K562 (cell line): ENCODE results near the gene SLC7A8. TPM values are rescaled to one million over a fixed set of nuclear protein-coding genes. Genes with fewer than 3 reads are reported as not detected.

Experiments
- ATAC-seq: fragments of 200-7000 bp; cut with Tn5 transposase; 3 replicates; pipeline ENCODE4 v1.9.1; 2020; ENCODE audit warnings: moderate library complexity
- BruUV-seq: library from RNA; stranded (reverse); fragments of 400-500 nt; replicated peaks from 2 replicates; lab custom pipeline; 2021; lab: Mats Ljungman, UMichigan
- CTCF ChIA-PET: fragments of 300-600 bp; formaldehyde crosslinking; extraction: SDS; loops from one replicate; lab custom pipeline; 2021; ENCODE audit warnings: low intra/inter-chr PET ratio; lab: Yijun Ruan, JAX
- POLR2A ChIA-PET: fragments of 300-600, 350-650 bp; sonication (Branson Sonifier 250); formaldehyde crosslinking; extraction: SDS; loops from one replicate; lab custom pipeline; 2021; ENCODE audit warnings: antibody characterized with exemption, inconsistent platforms; lab: Yijun Ruan, JAX
- DNase-seq, 4 experiments: peaks; one replicate each; pipeline versions ENCODE4 v3.0.0 to v3.0.0-alpha.2; 2011 to 2018; ENCODE audit warnings: low spot score in 3 of 4, mixed read lengths in 3 of 4; ENCODE audit errors: extremely low read depth in 1 of 4
- FAIRE-seq: peaks from 2 replicates; lab custom pipeline; 2011; peaks lifted over from hg19 to GRCh38; lab: Jason Lieb, UNC
- H2AFZ ChIP-seq: 2 replicates; pipeline ENCODE4 v1.6.0; 2011; ENCODE audit warnings: low read depth, low read length, control low read depth, inconsistent platforms
- H3K27ac ChIP-seq: fragments of 200-600 bp; 3 replicates; pipeline ENCODE4 v1.8.0; 2011; ENCODE audit warnings: low read depth, mild to moderate bottlenecking, control low read depth, inconsistent platforms, low read length, moderate library complexity, mixed read lengths; ENCODE audit errors: extremely low read depth
- H3K27me3 ChIP-seq, 2 experiments: fragments of 300-600 bp in 1 of 2; 2 replicates in 1 of 2; 3 replicates in 1 of 2; pipeline versions ENCODE4 v1.6.0 to v1.8.0; 2011; ENCODE audit warnings: inconsistent platforms in 2 of 2, low read length in 2 of 2, mild to moderate bottlenecking in 1 of 2, mixed read lengths in 1 of 2, moderate library complexity in 1 of 2; ENCODE audit not compliant: control insufficient read depth in 2 of 2, insufficient read depth in 2 of 2
- H3K36me3 ChIP-seq: fragments of 300-600 bp; 3 replicates; pipeline ENCODE4 v1.8.0; 2011; ENCODE audit warnings: mild to moderate bottlenecking, low read length, inconsistent platforms; ENCODE audit not compliant: control insufficient read depth, insufficient read depth
- H3K4me1 ChIP-seq, 2 experiments: fragments of 200-600 bp in 1 of 2; replicated peaks in 1 of 2; 2 replicates in 1 of 2; 3 replicates in 1 of 2; pipeline versions ENCODE4 v1.5.1 to v1.8.0; 2011; ENCODE audit warnings: inconsistent platforms in 2 of 2, low read length in 2 of 2, mild to moderate bottlenecking in 1 of 2, mixed read lengths in 1 of 2, moderate library complexity in 1 of 2; ENCODE audit not compliant: control insufficient read depth in 2 of 2, insufficient read depth in 2 of 2
- H3K4me2 ChIP-seq: 2 replicates; pipeline ENCODE4 v1.6.1; 2011; ENCODE audit warnings: low read length, control low read depth, inconsistent platforms, mixed read lengths; ENCODE audit not compliant: insufficient read depth
- H3K4me3 ChIP-seq: fragments of 200-600 bp; sonication (generic), shearing (Covaris generic); 2 replicates; pipeline ENCODE4 v1.5.1; 2016; ENCODE audit warnings: control low read depth, inconsistent platforms
- H3K79me2 ChIP-seq: fragments of 200-600 bp; 3 replicates; pipeline ENCODE4 v1.8.0; 2011; ENCODE audit warnings: low read length, inconsistent platforms; ENCODE audit not compliant: control insufficient read depth, insufficient read depth
- H3K9ac ChIP-seq, 2 experiments: 2 replicates each; pipeline versions ENCODE4 v1.6.0 to v1.6.1; 2011; ENCODE audit warnings: low read depth in 2 of 2, low read length in 2 of 2, control low read depth in 1 of 2, inconsistent platforms in 1 of 2, mild to moderate bottlenecking in 1 of 2, mixed read lengths in 1 of 2; ENCODE audit not compliant: insufficient read depth in 1 of 2
- H3K9me1 ChIP-seq: one replicate; pipeline ENCODE4 v1.6.0; 2011; ENCODE audit warnings: inconsistent platforms, mild to moderate bottlenecking, low read length, moderate library complexity; ENCODE audit not compliant: control insufficient read depth, insufficient read depth
- H3K9me3 ChIP-seq: replicated peaks from 2 replicates; pipeline ENCODE4 v1.5.1; 2011; ENCODE audit warnings: low read depth, low read length, inconsistent platforms; ENCODE audit not compliant: control insufficient read depth, insufficient read depth
- H4K20me1 ChIP-seq: replicated peaks from 2 replicates; pipeline ENCODE4 v1.6.1; 2011; ENCODE audit warnings: low read length, inconsistent platforms, mixed read lengths; ENCODE audit not compliant: control insufficient read depth, insufficient read depth
- ESRRB ChIP-seq: fragments of 250-450 bp; sonication (Bioruptor Pico); IDR thresholded peaks from 2 replicates; pipeline ENCODE4 v1.5.0; 2020; ENCODE audit warnings: mild to moderate bottlenecking, moderate library complexity, borderline replicate concordance
- GTF2E2 ChIP-seq: fragments of 200-800 bp; sonication (Bioruptor generic); IDR thresholded peaks from 2 replicates; pipeline ENCODE4 v1.6.1; 2016; ENCODE audit warnings: missing genetic modification characterization, missing compliant biosample characterization
- KAT7 ChIP-seq: sonication (generic); formaldehyde crosslinking; IDR thresholded peaks from 2 replicates; pipeline ENCODE4 v1.8.0; 2022; ENCODE audit warnings: missing genetic modification reagents, mild to moderate bottlenecking, borderline replicate concordance
- KLF10 ChIP-seq: fragments of 250-450 bp; sonication (Bioruptor Pico); IDR thresholded peaks from 2 replicates; pipeline ENCODE4 v1.6.1; 2021; ENCODE audit warnings: matching md5 sums
- MYNN ChIP-seq, 2 experiments: sonication (generic); formaldehyde crosslinking in 1 of 2; IDR thresholded peaks; 2 replicates each; pipeline versions ENCODE4 v1.5.0 to v1.6.1; 2016 to 2020; ENCODE audit warnings: antibody characterized with exemption in 1 of 2, missing genetic modification reagents in 1 of 2
- NELFE ChIP-seq: IDR thresholded peaks from 2 replicates; pipeline ENCODE4 v1.6.1; 2011; ENCODE audit warnings: mild to moderate bottlenecking; ENCODE audit not compliant: insufficient read depth, insufficient read length
- PYGO2 ChIP-seq: fragments of 450-650 bp; IDR thresholded peaks from 2 replicates; pipeline ENCODE4 v1.6.1; 2016; ENCODE audit warnings: mild to moderate bottlenecking, missing genetic modification characterization, moderate library complexity, missing compliant biosample characterization
- RHOXF2B ChIP-seq: fragments of 250-450 bp; sonication (Bioruptor Pico); conservative IDR thresholded peaks from 2 replicates; pipeline ENCODE4 v1.5.1; 2021
- SMAD2 ChIP-seq: fragments of 150-350 bp; IDR thresholded peaks from 2 replicates; pipeline ENCODE4 v1.6.1; 2014; ENCODE audit warnings: low read depth, mild to moderate bottlenecking, low read length
- XRCC3 ChIP-seq: fragments of 450-650 bp; IDR thresholded peaks from 2 replicates; pipeline ENCODE4 v1.6.1; 2017; ENCODE audit warnings: mild to moderate bottlenecking, moderate library complexity
- ZC3H4 ChIP-seq: sonication (generic); formaldehyde crosslinking; IDR thresholded peaks from 2 replicates; pipeline ENCODE4 v1.9.0; 2021; ENCODE audit warnings: missing genetic modification reagents, borderline replicate concordance
- ZNF197 ChIP-seq: fragments of 200-800 bp; sonication (Bioruptor generic); IDR thresholded peaks from 2 replicates; pipeline ENCODE4 v1.6.1; 2016; ENCODE audit warnings: low read depth, missing genetic modification characterization, missing compliant biosample characterization
- ZNF695 ChIP-seq: fragments of 450-650 bp; formaldehyde crosslinking; IDR thresholded peaks from 2 replicates; pipeline ENCODE4 v1.4.0; 2020; ENCODE audit warnings: mild to moderate bottlenecking, moderate library complexity
- WGBS: fragments of 100-300 bp; shearing (Covaris generic); methylation state at CpG from one replicate; pipeline ENCODE4 v1.1.6; 2016; ENCODE audit warnings: low coverage, mixed read lengths; ENCODE audit not compliant: insufficient coverage; ENCODE audit errors: missing lambda C conversion rate; 5-methylcytosine and 5-hydroxymethylcytosine counted together
- in situ Hi-C: fragments of 300-500 bp; cut with MboI; formaldehyde crosslinking; loops from 4 replicates; pipeline ENCODE4 v1.15.0; 2018; ENCODE audit warnings: inconsistent platforms, mixed read lengths
- intact Hi-C: fragments of 100-400 bp; cut with micrococcal nuclease; formaldehyde crosslinking; loops from 2 replicates; pipeline ENCODE4 v1.14.2; 2022
- polyA plus RNA-seq, 8 experiments: library from polyadenylated mRNA; depleted of rRNA in 4 of 8; stranded (reverse) in 5 of 8; unstranded in 3 of 8; fragments of >200 nt; fragmentation: Nextera tagmentation in 2 of 8; fragmentation: Illumina TruSeq in 1 of 8; extraction: Ambion mirVana in 2 of 8; extraction: Trizol in 1 of 8; gene quantifications; 2 replicates each; pipeline versions ENCODE4 v1.2.1 to v1.2.3, GENCODE V29; 2011 to 2014; ENCODE audit warnings: inconsistent platforms in 1 of 8, missing spikeins in 1 of 8
- total RNA-seq, 7 experiments: library from RNA; depleted of rRNA in 6 of 7; stranded (reverse); fragments of >200 nt in 6 of 7; fragmentation: Illumina TruSeq in 2 of 7; extraction: Trizol in 2 of 7; gene quantifications; 2 replicates each; pipeline versions ENCODE4 v1.2.1 to v1.2.3, GENCODE V29; 2011 to 2021; ENCODE audit warnings: low replicate concordance in 1 of 7
- TF ChIP-seq, protein P1 (sequence below): sonication (generic); formaldehyde crosslinking; IDR thresholded peaks from 2 replicates; pipeline ENCODE4 v1.8.0; 2022; ENCODE audit warnings: missing genetic modification reagents, mild to moderate bottlenecking, moderate library complexity, borderline replicate concordance

The SLC7A8 gene
- total and polyA plus RNA-seq, 9 of the 15 experiments (the other 6 are each of a cell fraction or from before 2014, with no cell fraction given), result 2.0 to 33.0 (median 6.0) TPM

DNA sequence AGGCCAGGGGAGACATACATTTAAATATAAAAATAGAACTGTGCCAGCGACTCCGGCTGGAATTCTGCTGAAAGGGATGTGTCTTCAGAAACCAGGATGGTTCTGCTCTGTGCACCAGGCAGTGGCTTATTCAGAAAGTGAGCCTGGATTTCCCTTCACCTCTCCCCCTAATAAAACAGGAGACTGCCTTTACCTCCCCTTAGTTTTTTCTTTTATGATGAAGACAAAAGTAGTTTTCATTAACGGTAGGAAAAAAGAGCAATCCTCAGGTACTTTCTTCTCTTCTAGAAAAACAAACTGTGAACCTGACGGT, 346 bp downstream of the SLC7A8 start:
- intact Hi-C loops, result no loop called here
- 68% methylated on average over 4 of the region's 4 CpGs for WGBS
- Histone ChIP-seq H3K9me1 (no peaks in the 10 kb centered on the region), H2AFZ (peak overlapping the region; percentile 58), H3K9ac (no peak overlapping the region; a peak in 1 of 4 replicates), H4K20me1 (no peaks in the 10 kb centered on the region), H3K27ac (no peak overlapping the region), H3K36me3 (no peaks in the 10 kb centered on the region), H3K4me1 (peaks cover 17 to 21% of the 10 kb centered on the region in 2 experiments; a peak in 4 of 5 replicates), H3K79me2 (no peaks in the 10 kb centered on the region), H3K4me2 (0 out of 2 replicates have a peak overlapping the region, but pooled peaks have one; percentile 6), H3K27me3 (no peaks in the 10 kb centered on the region), H3K9me3 (no peaks in the 10 kb centered on the region), H3K4me3 (no peak overlapping the region)
- TF ChIP-seq RHOXF2B (CRISPR knock-in tag), result no peak
- TF ChIP-seq KLF10 (CRISPR knock-in tag), result no peak
- TF ChIP-seq PYGO2 (tag), result no peak
- FAIRE-seq (no peak), DNase-seq (no peak), ATAC-seq (no peak)
- no TSS peak for BruUV-seq
- POLR2A ChIA-PET, result interaction anchor here (1.3 kb wide), 2 partner anchors 22 to 60 kb away, joined by 4 read pairs; no protein-coding TSS in a partner anchor
- in situ Hi-C loops, result no loop called here
- CTCF ChIA-PET, result interaction anchor here (7.8 kb wide), 1 partner anchor 61 kb away, joined by 310 read pairs; the partner anchor contains the start of gene CEBPE

DNA sequence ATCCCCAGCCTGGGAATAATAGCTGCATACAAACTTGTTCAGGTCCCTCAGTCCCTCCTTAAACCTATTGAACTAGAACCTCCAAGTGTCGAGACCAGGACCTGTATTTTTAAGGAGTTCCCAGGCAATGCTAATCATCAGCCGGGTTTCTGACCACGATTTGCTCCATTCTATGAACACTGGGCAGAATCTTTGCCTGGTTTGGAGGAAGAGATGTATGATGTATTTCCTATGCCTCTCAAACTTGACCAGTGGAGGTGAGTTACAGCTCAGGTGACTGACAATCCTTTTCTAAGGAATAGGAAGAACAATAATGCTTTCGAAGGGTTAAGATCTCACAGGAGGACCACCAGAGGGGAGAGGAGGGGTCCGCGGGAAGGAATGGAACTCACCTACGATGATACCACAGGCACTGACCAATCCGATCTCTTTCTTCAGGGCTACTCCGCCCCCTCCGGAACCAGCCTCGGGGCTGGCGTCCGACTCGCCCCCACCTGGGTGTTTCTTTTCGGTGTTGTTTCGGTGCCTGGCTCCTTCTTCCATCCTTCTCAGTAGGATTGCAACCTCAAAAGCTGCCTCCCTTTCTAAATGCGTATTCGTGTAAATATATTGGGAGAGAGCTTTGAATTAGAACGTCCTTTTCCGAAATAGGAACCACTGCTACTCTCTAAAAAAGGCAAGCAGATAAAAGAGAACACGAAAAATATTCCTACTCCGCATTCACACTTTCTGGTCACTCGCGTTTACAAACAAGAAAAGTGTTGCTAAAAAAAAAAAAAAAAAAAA, 895 bp downstream of the SLC7A8 start:
- no peaks in the 10 kb centered on the region for H3K36me3 ChIP-seq
- in situ Hi-C loops (no loop called here), intact Hi-C loops (no loop called here)
- no peak overlapping the region for H3K4me3 ChIP-seq
- no peak for FAIRE-seq
- WGBS, result 46% methylated on average over 23 of the region's 24 CpGs
- ChIA-PET CTCF (interaction anchor here (7.8 kb wide), 1 partner anchor 60 kb away, joined by 310 read pairs; the partner anchor contains the start of gene CEBPE), POLR2A (interaction anchor here (0.7 to 1.3 kb wide), 3 partner anchors 22 to 93 kb away, joined by 3 to 4 read pairs (median 3); no protein-coding TSS in a partner anchor)
- no peaks in the 10 kb centered on the region for H3K27me3 ChIP-seq
- no peaks in the 10 kb centered on the region for H3K79me2 ChIP-seq
- peak overlapping the region; percentile 30 for H2AFZ ChIP-seq
- BruUV-seq, result no TSS peak
- no peaks in the 10 kb centered on the region for H3K9me3 ChIP-seq
- peaks cover 17 to 21% of the 10 kb centered on the region in 2 experiments; a peak in 4 of 5 replicates for H3K4me1 ChIP-seq
- H3K9me1 ChIP-seq, result no peaks in the 10 kb centered on the region
- DNase-seq, result peak in 1 of 4 experiments; percentile 35
- H3K27ac ChIP-seq, result no peak overlapping the region
- peak overlapping the region; percentile 30 for H3K4me2 ChIP-seq
- no peaks in the 10 kb centered on the region for H4K20me1 ChIP-seq
- peak; percentile 38 for ATAC-seq
- H3K9ac ChIP-seq, result no peak overlapping the region
- no peak for TF ChIP-seq NELFE
- TF ChIP-seq SMAD2, result no peak
- no peak for TF ChIP-seq GTF2E2
- no peak for TF ChIP-seq XRCC3
- no peak for TF ChIP-seq ZNF695 (CRISPR knock-in tag)
- TF ChIP-seq ZC3H4 (CRISPR knock-in tag), result no peak
- TF ChIP-seq, protein P1, sequence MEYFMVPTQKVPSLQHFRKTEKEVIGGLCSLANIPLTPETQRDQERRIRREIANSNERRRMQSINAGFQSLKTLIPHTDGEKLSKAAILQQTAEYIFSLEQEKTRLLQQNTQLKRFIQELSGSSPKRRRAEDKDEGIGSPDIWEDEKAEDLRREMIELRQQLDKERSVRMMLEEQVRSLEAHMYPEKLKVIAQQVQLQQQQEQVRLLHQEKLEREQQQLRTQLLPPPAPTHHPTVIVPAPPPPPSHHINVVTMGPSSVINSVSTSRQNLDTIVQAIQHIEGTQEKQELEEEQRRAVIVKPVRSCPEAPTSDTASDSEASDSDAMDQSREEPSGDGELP (CRISPR knock-in tag), result no peak
- no peak for TF ChIP-seq ESRRB
- no peak for TF ChIP-seq ZNF197 (CRISPR knock-in tag)
- no peak for TF ChIP-seq KAT7 (CRISPR knock-in tag)
- TF ChIP-seq MYNN (IDR thresholded peaks at IDR 0.05), result no peak
- no peak for TF ChIP-seq MYNN (CRISPR knock-in tag; IDR thresholded peaks at IDR 0.05)
